ENCODE results near the gene PDRG1.

Gene PDRG1

DNA sequence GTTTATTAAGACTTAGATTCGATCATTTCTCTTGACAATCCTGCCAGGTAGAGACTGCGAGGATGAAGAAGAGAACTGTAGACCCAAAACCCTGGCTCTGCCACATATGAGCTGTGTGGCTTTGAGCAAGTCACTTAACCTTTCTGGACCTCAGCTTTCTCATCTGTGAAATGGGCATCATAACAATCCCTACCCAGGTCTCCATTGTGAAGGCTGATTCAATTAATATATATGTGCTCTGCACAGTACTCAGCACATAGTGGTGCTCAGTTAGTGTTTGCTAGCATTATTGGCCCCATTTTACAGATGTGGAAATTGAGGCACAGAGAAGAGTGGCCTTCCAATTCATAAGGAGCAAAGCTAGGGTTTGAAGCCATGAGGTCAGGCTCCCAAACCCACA is 24.0 kb upstream of the PDRG1 start:
- H3K36me3 Mint-ChIP-seq = no peaks in the 10 kb centered on the region
- ATAC-seq (replicated peaks) (no peak), DNase-seq (no peak)
- H3K9me3 Mint-ChIP-seq = no peaks in the 10 kb centered on the region
- H3K27ac Mint-ChIP-seq = no peak overlapping the region
- H3K27me3 Mint-ChIP-seq = peaks cover 25 to 30% of the 10 kb centered on the region in 2 donors
- no peaks in the 10 kb centered on the region for H3K4me1 Mint-ChIP-seq
- no peak overlapping the region for H3K4me3 Mint-ChIP-seq

DNA sequence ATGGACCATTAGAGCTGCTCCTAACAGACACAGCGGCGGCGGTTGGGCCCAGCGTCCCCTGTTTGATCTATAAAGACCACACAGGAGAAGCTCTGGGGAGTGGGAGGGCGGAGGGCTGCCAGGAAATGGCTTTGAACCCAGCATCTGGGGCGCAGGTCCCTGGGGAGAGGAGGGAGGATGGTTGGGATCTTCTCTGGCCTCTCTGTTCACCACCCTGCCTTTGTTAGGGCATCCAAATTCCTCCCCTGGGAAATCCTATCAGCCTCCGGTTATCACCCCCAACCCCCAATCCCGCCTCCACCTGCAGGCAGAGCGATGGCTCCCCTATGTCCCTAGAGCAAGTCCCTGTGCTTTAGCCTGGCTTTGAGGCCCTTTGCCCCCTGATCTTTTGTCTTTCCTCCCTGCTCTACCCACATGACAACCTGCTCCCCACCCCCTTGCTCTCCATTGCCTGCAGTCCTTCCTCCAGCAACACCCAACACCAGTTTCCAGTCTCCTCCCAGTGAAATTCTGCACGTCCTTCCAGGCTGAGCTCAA is 23.2 kb upstream of the PDRG1 start:
- no peak for DNase-seq
- ATAC-seq (replicated peaks) = no peak
- no peaks in the 10 kb centered on the region for H3K36me3 Mint-ChIP-seq
- H3K27ac Mint-ChIP-seq = no peak overlapping the region
- H3K4me3 Mint-ChIP-seq = no peak overlapping the region
- peaks cover 28 to 29% of the 10 kb centered on the region in 2 donors for H3K27me3 Mint-ChIP-seq
- H3K4me1 Mint-ChIP-seq = no peaks in the 10 kb centered on the region
- H3K9me3 Mint-ChIP-seq = no peaks in the 10 kb centered on the region

DNA sequence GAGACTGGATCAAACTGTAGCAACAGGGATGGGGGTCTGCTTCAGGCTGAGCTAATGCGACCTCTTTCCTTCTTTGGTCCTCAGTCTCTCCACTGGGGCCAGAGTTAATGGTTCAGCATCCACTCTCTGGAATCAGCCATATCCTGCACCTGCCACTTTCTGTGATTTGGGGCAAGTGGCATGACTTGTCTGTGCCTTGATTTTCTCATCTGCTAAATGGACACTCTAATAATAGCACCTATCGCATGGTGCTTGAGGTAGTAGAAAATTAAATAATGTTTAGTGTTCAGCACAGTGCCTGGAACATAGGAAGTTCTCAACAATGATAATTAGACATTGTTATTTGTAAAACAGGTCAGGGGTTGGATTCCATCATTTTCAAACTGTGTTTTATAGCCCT is 22.4 kb upstream of the PDRG1 start:
- H3K27me3 Mint-ChIP-seq = peaks cover 28 to 33% of the 10 kb centered on the region in 2 donors
- H3K9me3 Mint-ChIP-seq = no peaks in the 10 kb centered on the region
- H3K27ac Mint-ChIP-seq = no peak overlapping the region
- no peak overlapping the region for H3K4me3 Mint-ChIP-seq
- ATAC-seq (replicated peaks) (no peak), DNase-seq (no peak)
- H3K4me1 Mint-ChIP-seq = no peaks in the 10 kb centered on the region
- no peaks in the 10 kb centered on the region for H3K36me3 Mint-ChIP-seq

DNA sequence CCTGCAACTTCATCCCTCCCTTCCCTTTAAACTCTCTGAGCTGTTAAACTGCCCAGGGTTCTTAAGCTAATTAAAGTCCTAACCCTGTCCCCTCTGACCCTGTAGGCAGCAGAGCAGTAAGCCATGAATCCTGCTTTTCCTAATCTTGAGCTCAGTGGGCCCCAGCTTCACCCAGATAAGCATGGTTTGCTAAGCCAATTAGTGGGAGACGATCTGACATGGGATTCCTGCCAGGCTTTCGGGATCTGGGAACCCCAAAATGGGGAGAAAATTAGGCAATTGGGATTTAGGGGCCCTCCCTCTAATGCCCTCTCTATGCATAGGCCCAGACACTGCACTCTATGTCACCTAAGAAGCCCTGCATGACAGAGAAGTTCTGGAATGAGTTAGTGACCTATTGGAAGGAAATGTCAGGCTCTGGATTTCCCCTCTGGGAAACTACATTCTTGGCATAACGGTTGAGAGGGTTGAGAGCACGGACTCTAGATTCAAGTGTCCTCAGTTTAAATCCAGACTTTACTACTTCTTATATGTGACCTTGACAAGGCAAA is 20.7 kb upstream of the PDRG1 start:
- peaks cover 38 to 42% of the 10 kb centered on the region in 2 donors for H3K27me3 Mint-ChIP-seq
- no peak overlapping the region for H3K4me3 Mint-ChIP-seq
- peaks cover 4 to 10% of the 10 kb centered on the region in 2 donors for H3K4me1 Mint-ChIP-seq
- H3K9me3 Mint-ChIP-seq = no peaks in the 10 kb centered on the region
- ATAC-seq (replicated peaks) (no peak), DNase-seq (no peak)
- no peak overlapping the region for H3K27ac Mint-ChIP-seq
- H3K36me3 Mint-ChIP-seq = no peaks in the 10 kb centered on the region

DNA sequence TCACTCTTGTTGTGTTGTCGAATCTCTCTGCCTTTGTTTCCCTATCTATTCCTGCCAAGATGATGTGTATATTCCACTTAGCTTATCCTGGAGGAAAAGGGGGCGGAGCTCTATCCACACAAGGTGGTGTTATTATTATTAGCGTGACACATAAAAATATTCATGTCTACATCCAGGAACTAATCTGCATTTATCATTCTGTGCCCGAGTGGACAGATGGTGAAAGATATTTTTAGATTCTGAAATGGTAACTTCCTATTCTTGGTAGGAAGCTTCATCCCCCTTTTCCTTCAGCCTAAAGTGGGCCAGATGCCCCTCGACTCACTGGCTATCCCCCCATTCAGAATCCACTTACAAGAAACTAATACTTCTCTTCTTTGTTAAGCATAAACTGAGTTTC is 18.1 kb upstream of the PDRG1 start:
- no peaks in the 10 kb centered on the region for H3K36me3 Mint-ChIP-seq
- H3K27me3 Mint-ChIP-seq = peaks cover 55 to 56% of the 10 kb centered on the region in 2 donors
- H3K4me3 Mint-ChIP-seq = no peak overlapping the region

DNA sequence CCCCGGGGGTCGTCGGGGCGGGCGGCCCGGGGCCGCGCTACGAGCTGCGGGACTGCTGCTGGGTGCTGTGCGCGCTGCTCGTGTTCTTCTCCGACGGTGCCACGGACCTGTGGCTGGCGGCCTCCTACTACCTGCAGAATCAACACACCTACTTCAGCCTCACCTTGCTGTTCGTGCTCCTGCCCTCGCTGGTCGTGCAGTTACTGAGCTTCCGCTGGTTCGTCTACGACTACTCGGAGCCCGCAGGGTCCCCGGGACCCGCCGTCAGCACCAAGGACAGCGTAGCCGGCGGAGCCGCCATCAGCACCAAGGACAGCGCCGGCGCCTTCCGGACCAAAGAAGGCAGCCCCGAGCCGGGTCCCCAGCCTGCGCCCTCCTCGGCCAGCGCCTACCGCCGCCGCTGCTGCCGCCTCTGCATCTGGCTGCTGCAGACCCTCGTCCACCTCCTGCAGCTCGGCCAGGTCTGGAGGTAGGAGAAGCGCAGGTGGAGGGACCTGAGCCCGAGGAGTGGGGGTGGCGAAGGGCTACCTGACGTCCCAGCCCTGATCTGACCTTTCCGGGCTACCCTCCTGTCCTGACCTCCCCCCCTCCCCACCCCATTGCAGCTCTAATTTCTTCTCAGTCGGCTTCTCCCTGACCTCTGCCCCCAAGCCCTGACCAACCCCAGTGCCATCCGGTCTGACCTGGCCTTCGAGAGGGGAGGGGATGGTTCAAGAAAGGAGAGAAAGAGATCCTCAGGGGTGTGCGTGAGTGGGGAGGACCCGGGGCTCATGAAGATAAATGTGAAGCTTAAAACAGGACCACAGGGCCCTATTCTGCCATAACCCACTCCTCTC is 16.7 kb upstream of the PDRG1 start:
- Mint-ChIP-seq H3K36me3 (no peaks in the 10 kb centered on the region), H3K4me1 (peaks cover 7 to 15% of the 10 kb centered on the region in 2 donors), H3K9me3 (no peaks in the 10 kb centered on the region), H3K27ac (no peak overlapping the region), H3K27me3 (peaks cover 53 to 61% of the 10 kb centered on the region in 2 donors), H3K4me3 (peak overlapping the region; percentile 85 to 89)
- DNase-seq (peak; percentile 65), ATAC-seq (replicated peaks) (peak; percentile 84 to 88)

More for the DNA sequence above, 18.1 kb upstream of the PDRG1 start:
- no peak overlapping the region for H3K27ac Mint-ChIP-seq
- ATAC-seq (replicated peaks) = no peak
- DNase-seq = no peak
- H3K9me3 Mint-ChIP-seq = no peaks in the 10 kb centered on the region
- peaks cover 7 to 15% of the 10 kb centered on the region in 2 donors for H3K4me1 Mint-ChIP-seq

DNA sequence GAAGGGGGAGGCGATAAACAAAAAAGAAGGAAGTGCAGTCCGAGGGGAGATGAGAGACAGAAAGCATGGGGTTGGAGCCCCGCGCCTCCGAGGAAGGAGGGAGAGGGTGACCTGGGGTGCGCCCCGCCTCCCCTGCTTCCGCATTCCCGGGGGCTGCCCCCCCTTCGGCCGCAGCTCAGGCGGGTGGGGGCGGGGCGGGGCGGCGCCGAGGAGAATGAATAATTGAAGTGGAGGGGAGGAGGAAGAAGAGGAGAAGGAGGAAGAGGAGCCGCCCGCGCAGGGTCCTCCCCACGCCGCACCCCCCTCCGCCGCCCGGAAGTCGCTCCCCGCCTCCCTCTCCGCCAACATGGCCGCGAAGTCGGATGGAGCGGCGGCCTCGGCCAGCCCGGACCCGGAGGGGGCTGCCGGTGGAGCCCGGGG is 16.0 kb upstream of the PDRG1 start, which contains the start of gene XKR7:
Gene XKR7, plus strand, starts transcription at position 322 of the 420 bp plus-strand sequence. Its CDS starts 25 bp downstream, at position 347.
- DNase-seq = no peak
- Mint-ChIP-seq H3K27me3 (peaks cover 50 to 63% of the 10 kb centered on the region in 2 donors), H3K27ac (no peak within 1 kb of the TSS), H3K36me3 (no peaks in the 10 kb centered on the region), H3K4me1 (peaks cover 7 to 15% of the 10 kb centered on the region in 2 donors), H3K4me3 (peak within 1 kb of the TSS; percentile 85 to 89), H3K9me3 (no peaks in the 10 kb centered on the region)
- peak; percentile 29 to 49 for ATAC-seq (replicated peaks)

DNA sequence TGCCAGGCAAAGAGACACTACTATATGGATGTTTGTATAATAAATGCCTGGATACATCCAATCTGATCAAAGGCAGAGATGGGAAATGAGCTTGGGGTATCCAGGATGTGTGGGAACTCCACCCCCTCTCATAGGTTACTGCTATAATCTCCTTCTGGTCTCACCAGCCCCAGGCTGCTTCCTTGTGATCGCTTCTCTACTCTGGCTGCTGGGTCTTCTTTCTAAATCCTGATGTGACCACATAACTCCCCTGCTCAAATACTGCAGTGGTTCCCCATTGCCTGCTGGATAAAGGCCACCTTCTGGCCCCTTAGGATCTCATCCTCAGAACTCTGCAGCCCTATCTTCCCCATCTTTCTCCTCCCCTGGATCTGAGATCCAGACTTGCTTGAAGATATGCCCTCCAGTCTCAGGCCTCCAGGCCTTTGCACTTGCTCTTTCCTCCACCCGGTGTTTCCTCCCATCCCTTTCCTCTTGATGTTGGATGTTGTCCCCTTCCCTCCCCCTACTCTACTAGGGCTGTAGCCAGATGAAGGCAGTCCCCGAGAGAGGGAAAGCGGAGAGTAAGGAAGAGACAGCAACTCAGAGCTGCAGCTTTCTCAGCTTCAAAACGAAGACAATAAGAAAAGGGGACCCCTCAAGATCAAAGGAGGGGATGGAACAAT is 15.3 kb upstream of the PDRG1 start:
- no peak for DNase-seq
- Mint-ChIP-seq H3K36me3 (no peaks in the 10 kb centered on the region), H3K9me3 (no peaks in the 10 kb centered on the region), H3K27ac (no peak overlapping the region), H3K4me1 (peaks cover 7 to 15% of the 10 kb centered on the region in 2 donors), H3K27me3 (peaks cover 50 to 63% of the 10 kb centered on the region in 2 donors), H3K4me3 (peak overlapping the region; percentile 20 to 63)
- no peak for ATAC-seq (replicated peaks)

DNA sequence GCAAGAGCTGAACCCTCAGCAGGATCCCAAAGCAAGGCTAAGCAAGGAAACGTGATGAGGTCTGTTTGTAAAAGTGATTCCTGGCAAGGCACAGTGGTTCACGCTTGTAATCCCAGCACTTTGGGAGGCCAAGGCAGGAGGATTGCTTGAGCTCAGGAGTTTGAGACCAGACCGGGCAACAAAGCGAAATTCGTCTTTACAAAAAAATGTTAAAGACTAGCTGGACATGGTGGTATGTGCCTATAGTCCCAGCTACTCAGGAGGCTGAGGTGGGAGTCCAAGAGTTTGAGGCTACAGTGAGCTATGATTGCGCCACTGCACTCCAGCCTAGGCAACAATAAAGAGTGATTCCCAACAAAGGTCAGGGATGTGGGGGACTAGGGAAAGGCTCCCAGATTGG is 12.0 kb upstream of the PDRG1 start:
- peaks cover 51 to 57% of the 10 kb centered on the region in 2 donors for H3K27me3 Mint-ChIP-seq
- H3K27ac Mint-ChIP-seq = no peak overlapping the region
- H3K36me3 Mint-ChIP-seq = no peaks in the 10 kb centered on the region
- peaks cover 7 to 14% of the 10 kb centered on the region in 2 donors for H3K4me1 Mint-ChIP-seq
- no peak overlapping the region for H3K4me3 Mint-ChIP-seq
- no peak for ATAC-seq (replicated peaks)
- no peaks in the 10 kb centered on the region for H3K9me3 Mint-ChIP-seq
- DNase-seq = no peak

DNA sequence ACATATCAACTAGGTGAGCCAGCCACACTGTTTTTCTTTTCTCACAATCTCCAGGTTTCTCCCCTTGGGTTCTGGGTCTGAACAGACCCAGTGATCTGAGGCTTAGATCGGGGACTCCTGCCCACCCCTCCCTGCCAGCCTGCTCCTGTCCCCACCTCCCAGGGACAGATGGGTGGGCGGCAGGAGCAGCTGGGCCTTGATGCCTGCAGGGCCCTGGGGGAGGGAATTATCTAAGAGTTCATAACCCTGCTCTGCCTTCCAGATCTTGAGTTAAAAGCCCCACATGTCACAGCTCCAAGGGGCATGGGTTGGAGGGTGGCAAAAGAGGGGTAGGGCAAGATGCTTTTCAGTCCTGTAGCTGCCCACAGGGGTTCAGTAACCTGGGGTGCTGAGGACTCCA is 10.9 kb upstream of the PDRG1 start:
- H3K27me3 Mint-ChIP-seq = peaks cover 47 to 53% of the 10 kb centered on the region in 2 donors
- no peaks in the 10 kb centered on the region for H3K9me3 Mint-ChIP-seq
- peaks cover 3 to 5% of the 10 kb centered on the region in 2 donors for H3K4me1 Mint-ChIP-seq
- H3K4me3 Mint-ChIP-seq = no peak overlapping the region
- H3K36me3 Mint-ChIP-seq = no peaks in the 10 kb centered on the region
- ATAC-seq (replicated peaks) (no peak), DNase-seq (no peak)
- H3K27ac Mint-ChIP-seq = no peak overlapping the region

DNA sequence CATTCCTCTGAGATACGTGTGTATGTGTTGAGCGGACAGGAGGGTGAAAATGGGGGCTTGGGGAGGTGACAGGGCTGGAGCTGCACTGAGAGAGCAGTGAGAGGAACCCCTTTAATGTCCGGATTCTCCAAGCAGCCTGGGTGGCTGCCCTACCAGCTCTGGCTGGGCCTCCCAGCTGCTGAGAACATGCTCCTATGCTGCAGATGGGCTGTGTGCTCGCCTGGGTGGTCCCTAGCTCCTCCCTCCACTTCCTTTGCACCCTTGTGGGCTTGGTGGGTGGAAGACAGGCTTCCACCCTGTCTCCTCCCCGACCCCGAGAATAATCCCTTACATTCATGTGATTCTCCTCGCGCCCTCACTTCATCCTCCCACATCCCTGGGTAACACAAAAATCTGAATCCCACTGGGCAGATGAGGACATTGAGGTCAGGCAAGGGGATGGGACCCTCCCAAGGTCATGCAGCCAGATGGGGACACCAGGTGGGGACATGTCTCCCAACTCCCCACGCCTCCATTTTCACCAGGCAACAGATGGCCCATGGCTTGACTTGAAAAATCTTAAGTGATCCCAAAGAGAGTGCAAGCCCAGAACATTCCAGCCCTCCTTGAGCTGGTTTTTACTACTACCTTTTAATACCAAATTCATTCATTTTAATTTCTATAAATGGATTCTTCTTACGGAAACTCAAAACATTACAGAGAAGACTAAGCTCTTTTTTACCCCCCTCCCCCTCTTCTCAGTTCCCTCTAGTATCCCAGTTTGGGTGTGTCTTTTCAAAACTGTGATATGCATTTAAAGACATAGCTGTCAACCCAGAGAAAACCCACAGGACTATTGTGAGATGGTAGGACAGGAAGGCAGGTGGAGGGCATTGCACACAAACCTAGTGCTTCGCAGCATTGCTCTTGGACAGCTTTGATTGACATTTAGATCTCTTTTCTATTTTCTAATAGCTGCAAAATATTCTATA is 5.0 kb upstream of the PDRG1 start:
- no peaks in the 10 kb centered on the region for H3K9me3 Mint-ChIP-seq
- no peak overlapping the region for H3K27ac Mint-ChIP-seq
- H3K4me3 Mint-ChIP-seq = no peak overlapping the region
- H3K4me1 Mint-ChIP-seq = peaks cover 1 to 4% of the 10 kb centered on the region in 2 donors
- H3K36me3 Mint-ChIP-seq = peaks cover under 1 to 1% of the 10 kb centered on the region in 2 donors
- DNase-seq = no peak
- ATAC-seq (replicated peaks) = no peak
- H3K27me3 Mint-ChIP-seq = peaks cover 24 to 42% of the 10 kb centered on the region in 2 donors

DNA sequence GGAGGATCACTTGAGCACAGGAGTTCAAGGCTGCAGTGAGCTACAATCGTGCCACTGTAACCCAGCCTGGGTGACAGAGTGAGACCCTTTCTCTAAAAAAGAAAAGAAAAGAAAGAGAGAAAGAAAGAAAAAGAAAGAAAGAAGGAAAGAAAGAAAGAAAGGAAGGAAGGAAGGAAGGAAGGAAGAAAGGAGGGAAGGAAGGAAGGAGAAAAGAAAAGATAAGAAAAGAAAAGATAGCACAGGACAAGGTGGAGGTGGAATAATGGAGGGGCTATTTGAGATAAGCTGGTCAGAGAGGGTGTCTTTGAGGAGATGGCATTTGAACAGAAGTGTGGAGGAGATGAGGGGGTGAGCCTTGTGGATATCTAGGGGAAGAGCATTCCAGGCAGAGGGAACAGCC is 2.7 kb upstream of the PDRG1 start:
- H3K9me3 Mint-ChIP-seq = no peaks in the 10 kb centered on the region
- no peak overlapping the region for H3K27ac Mint-ChIP-seq
- H3K27me3 Mint-ChIP-seq = peaks cover 15 to 31% of the 10 kb centered on the region in 2 donors
- peaks cover 13 to 20% of the 10 kb centered on the region in 2 donors for H3K4me1 Mint-ChIP-seq
- no peak overlapping the region for H3K4me3 Mint-ChIP-seq
- DNase-seq = no peak
- peaks cover 11 to 16% of the 10 kb centered on the region in 2 donors for H3K36me3 Mint-ChIP-seq
- ATAC-seq (replicated peaks) = no peak

DNA sequence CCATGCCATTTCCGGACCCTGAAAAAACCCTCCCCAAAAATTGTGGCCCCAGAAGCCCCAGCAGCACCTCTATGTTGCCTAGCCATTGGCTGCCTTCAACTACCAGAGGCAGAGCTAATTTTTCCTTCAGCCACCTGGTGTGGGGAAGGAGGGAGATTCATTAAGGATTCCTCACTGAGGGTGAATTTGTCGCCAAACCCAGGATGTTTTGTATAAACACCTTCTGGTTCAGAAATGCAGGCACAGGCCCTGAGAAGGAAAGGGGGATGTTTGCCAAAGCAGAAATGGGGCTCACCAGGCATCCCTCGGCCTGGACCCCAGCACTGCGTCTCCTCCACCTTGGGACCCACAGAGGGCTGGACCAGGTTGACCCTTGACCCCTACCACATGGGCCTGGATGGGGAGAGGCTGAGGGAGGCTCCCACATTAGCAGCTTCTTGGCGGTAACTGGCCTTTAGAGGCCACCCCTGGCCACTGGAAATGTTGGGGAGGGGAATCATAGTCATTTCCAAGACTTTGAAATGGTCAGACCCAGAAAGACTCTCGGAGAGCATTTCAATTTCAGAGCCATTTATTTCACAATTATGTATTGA is 1.8 kb upstream of the PDRG1 start:
- Mint-ChIP-seq H3K36me3 (peaks cover 16 to 22% of the 10 kb centered on the region in 2 donors), H3K27me3 (peaks cover 8 to 26% of the 10 kb centered on the region in 2 donors), H3K4me3 (no peak overlapping the region), H3K27ac (no peak overlapping the region), H3K9me3 (no peaks in the 10 kb centered on the region), H3K4me1 (peaks cover 18 to 22% of the 10 kb centered on the region in 2 donors)
- no peak for DNase-seq
- ATAC-seq (replicated peaks) = no peak

Measured in stimulated activated naive B cell treated with anti-CD40 and anti-IgM and Interleukin-4, amounts not matched to agents 10 μg/mL and 1 μg/mL and 100 μg/mL, for 72 hours (primary cell).